ENCODE results near the gene ADAMTS2. TPM values are rescaled to one million over a fixed set of nuclear protein-coding genes. Genes with fewer than 3 reads are reported as not detected.

Gene ADAMTS2
- total RNA-seq, 3 donors from 2014 or later (not counting 1 experiment from before 2014, with no cell fraction given): 0.28 TPM; not detected in 2

GRCh38 chr5:179235416-179236400, 109.6 kb downstream of the ADAMTS2 start:
- no peaks in the 10 kb centered on the region for H3K9me3 Mint-ChIP-seq

GRCh38 chr5:179234563-179235135, 110.6 kb downstream of the ADAMTS2 start:
- H3K27me3 Mint-ChIP-seq (ENCODE audit: low read depth in 2 of 2): peaks cover 0 to 9% of the 10 kb centered on the region in 2 donors
- H3K4me1 Mint-ChIP-seq: no peaks in the 10 kb centered on the region
- Histone ChIP-seq H3K4me3 (ENCODE audit: low read length) (no peak overlapping the region), H3K4me1 (ENCODE audit: control insufficient read depth, insufficient read depth, low read length) (no peaks in the 10 kb centered on the region), H3K36me3 (ENCODE audit: control insufficient read depth, insufficient read depth, low read length) (no peaks in the 10 kb centered on the region), H3K27ac (ENCODE audit: low read length) (no peak overlapping the region), H3K9me3 (ENCODE audit: control insufficient read depth, insufficient read depth, low read length) (peaks cover 10% of the 10 kb centered on the region), H3K27me3 (ENCODE audit: control insufficient read depth, insufficient read depth, low read length) (no peaks in the 10 kb centered on the region)
- DNase-seq (no peak), ATAC-seq (no peak)
- intact Hi-C loops (cut with micrococcal nuclease): no loop called here
- 91% methylated on average over 12 of the region's 12 CpGs for WGBS (ENCODE audit: insufficient coverage)
- no peaks in the 10 kb centered on the region for H3K9me3 Mint-ChIP-seq
- no peak overlapping the region for H3K4me3 Mint-ChIP-seq
- no peak for TF ChIP-seq CTCF (IDR thresholded peaks at IDR 0.05)
- no peaks in the 10 kb centered on the region for H3K36me3 Mint-ChIP-seq
- no peak overlapping the region for H3K27ac Mint-ChIP-seq

More at GRCh38 chr5:179235416-179236400, 109.6 kb downstream of the ADAMTS2 start:
- no peak overlapping the region for H3K4me3 Mint-ChIP-seq
- Histone ChIP-seq H3K27me3 (ENCODE audit: control insufficient read depth, insufficient read depth, low read length) (no peaks in the 10 kb centered on the region), H3K4me3 (ENCODE audit: low read length) (no peak overlapping the region), H3K27ac (ENCODE audit: low read length) (no peak overlapping the region), H3K9me3 (ENCODE audit: control insufficient read depth, insufficient read depth, low read length) (peaks cover 10% of the 10 kb centered on the region), H3K4me1 (ENCODE audit: control insufficient read depth, insufficient read depth, low read length) (no peaks in the 10 kb centered on the region), H3K36me3 (ENCODE audit: control insufficient read depth, insufficient read depth, low read length) (no peaks in the 10 kb centered on the region)
- ATAC-seq: no peak
- DNase-seq: peak in 1 of 2 donors; percentile 3
- H3K4me1 Mint-ChIP-seq: no peaks in the 10 kb centered on the region
- intact Hi-C loops (cut with micrococcal nuclease): no loop called here
- no peak for TF ChIP-seq CTCF (IDR thresholded peaks at IDR 0.05)
- WGBS (ENCODE audit: insufficient coverage): 68% methylated on average over 8 of the region's 8 CpGs
- peaks cover 0 to 13% of the 10 kb centered on the region in 2 donors for H3K27me3 Mint-ChIP-seq (ENCODE audit: low read depth in 2 of 2)
- no peak overlapping the region for H3K27ac Mint-ChIP-seq
- H3K36me3 Mint-ChIP-seq: no peaks in the 10 kb centered on the region

- Histone ChIP-seq H3K36me3 (ENCODE audit: control insufficient read depth, insufficient read depth, low read length) (no peaks in the 10 kb centered on the region), H3K4me3 (ENCODE audit: low read length) (no peak overlapping the region), H3K27ac (ENCODE audit: low read length) (no peak overlapping the region), H3K4me1 (ENCODE audit: control insufficient read depth, insufficient read depth, low read length) (no peaks in the 10 kb centered on the region), H3K27me3 (ENCODE audit: control insufficient read depth, insufficient read depth, low read length) (no peaks in the 10 kb centered on the region), H3K9me3 (ENCODE audit: control insufficient read depth, insufficient read depth, low read length) (peaks cover 10% of the 10 kb centered on the region)
- Mint-ChIP-seq H3K36me3 (no peaks in the 10 kb centered on the region), H3K27ac (no peak overlapping the region), H3K4me1 (no peaks in the 10 kb centered on the region), H3K4me3 (no peak overlapping the region), H3K27me3 (ENCODE audit: low read depth in 2 of 2) (peaks cover 0 to 4% of the 10 kb centered on the region in 2 donors), H3K9me3 (no peaks in the 10 kb centered on the region)
- intact Hi-C loops (cut with micrococcal nuclease): no loop called here
- ATAC-seq (no peak), DNase-seq (no peak)
- WGBS (ENCODE audit: insufficient coverage): 73% methylated on average over 12 of the region's 12 CpGs
- no peak for TF ChIP-seq CTCF (IDR thresholded peaks at IDR 0.05)
Measured at GRCh38 chr5:179233909-179234562, 111.2 kb downstream of the ADAMTS2 start.

All from natural killer cell (primary cell).